Stimulated activated CD4-positive, alpha-beta T cell treated with anti-CD3 and anti-CD28 coated beads, Interleukin-2, amount 100 ng/mL, for 48 hours (primary cell): ENCODE results near the gene KIF1C.

Experiments used
- DNase-seq, 2 donors: peaks; one replicate each; pipeline ENCODE4 v3.0.0-alpha.2; 2020

KIF1C gene

DNA sequence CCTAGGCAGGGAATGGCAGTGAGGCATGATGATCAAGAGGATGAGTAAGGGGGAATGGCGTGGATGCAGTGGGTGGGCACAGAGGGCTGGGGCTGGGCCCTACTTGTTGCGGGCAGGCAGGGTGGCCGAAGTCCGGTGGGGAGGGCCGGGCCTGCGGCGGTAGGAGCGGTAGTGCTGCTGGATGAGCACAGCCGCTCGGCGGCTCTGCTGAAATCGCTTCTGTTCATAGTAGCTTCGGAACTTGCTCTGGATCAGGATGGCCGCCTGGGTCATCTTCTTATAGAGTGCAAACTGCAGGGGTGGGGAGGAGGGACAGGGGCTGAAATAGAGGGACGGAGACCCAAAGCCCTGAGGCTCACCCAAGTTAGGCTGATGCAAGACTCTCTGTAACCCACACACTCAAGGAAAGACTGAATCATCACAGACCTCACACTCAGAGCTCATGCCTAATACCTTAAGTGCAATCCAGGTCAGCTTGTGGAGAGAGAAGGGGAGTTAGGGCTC lies 28.7 kb upstream of the KIF1C start:
- DNase-seq, result peak; percentile 46 to 52

DNA sequence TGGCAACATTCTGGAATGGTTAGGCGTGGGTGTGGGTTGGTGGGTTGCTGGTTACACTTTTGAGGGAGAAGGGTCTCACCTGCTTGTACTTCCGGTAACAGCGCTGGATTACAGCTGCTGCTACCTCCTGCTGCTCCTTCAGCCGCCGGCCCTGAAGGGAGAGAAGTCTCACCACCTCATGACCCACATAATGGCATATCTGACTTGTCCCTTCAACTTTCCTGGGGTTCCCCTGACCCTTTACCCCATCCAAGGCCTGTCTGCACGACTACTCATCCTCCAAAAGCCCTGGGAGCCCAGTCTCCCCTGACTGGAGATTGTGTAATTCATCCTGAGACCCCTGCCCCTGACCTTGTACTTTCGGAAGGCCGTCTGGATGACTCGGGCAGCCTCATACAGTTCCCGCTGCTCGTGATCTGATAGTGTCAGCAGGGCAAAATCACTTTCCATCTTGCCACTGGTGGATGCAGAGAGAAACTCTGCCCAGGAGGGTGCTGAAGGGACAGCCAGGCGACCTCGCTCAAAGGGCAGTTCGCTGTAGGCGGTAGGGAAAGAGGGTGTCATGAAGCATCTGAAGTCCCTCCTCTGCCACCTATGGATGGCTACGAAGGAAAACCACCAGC lies 28.1 kb upstream of the KIF1C start:
- DNase-seq, result peak in 1 of 2 donors; percentile 36

DNA sequence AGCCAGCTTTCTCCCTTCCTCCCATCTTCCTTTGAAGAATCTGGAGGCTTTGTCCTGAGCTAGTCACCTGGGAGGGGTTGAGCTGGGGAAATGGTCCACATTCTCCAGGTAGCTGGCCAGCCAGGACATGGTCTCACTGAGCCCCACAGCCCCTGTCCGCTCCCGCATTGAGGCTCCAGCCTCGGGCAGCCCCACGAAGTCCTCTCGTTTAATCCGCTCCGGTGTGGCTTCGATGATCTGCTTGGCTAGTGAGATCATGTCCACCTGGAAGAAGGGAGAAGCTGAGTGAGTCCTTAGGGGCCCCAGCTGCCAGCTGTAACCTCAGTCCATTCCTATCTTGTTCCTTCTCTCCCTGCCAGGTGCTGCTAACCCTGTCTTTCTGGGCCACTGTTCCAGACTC lies 27.5 kb upstream of the KIF1C start:
- no peak for DNase-seq

DNA sequence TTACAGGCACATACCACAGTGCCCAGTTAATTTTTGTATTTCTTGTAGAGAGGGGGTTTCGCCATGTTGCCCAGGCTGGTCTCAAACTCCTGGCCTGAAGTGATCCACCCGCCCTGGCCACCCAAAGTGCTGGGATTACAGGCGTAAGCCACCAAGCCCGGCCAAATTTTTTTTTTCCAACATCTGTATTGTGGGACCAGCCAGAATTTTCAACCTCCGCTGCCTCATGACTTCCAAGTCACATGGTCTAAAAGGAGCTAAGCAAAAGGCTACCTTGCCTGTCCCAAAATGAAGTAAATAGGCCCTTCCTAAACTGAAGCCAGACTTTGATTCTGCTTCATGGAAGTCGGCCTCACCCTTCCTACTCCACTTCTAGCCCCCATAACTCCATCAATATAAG lies 25.9 kb upstream of the KIF1C start:
- DNase-seq, result no peak

DNA sequence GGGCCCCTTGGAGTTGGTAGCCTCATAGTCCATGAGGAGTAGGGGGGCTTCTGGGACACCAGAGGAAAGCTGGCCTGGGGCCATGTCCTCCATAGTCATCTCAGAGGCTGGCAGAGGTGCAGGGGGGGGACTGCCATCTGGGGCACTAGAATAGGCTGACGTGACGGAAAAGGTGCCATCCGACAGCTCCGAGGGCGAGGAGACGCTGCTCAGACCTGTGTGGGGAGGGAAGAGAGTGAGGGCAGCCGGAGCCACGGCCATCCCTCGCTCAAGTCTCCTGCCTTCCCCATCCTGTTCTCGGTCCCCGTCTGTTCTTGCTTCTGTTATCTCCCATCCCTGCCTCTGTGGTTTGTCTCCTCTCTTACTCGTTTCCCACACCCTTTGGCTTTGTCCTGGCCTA lies 25.4 kb upstream of the KIF1C start:
- DNase-seq, result no peak

DNA sequence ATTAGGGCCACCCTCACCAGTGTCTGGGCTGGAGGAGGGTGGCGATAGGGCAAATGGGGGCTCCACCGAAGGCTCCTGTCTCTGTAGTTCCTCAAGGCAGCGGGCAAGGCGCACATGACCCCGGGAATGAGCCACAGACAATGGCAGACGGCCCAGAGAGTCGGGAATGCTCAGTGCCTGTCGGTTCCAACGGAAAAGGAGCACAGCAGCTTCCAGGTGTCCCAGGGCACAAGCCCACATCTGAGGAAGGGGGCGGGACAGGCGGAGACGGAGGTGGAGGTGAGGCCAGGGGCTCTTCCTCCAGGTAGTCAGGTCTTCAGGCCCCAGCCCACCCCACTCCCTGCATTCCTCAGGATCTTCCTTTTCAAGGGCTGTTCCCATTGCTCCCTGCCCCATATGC lies 25.0 kb upstream of the KIF1C start:
- no peak for DNase-seq

DNA sequence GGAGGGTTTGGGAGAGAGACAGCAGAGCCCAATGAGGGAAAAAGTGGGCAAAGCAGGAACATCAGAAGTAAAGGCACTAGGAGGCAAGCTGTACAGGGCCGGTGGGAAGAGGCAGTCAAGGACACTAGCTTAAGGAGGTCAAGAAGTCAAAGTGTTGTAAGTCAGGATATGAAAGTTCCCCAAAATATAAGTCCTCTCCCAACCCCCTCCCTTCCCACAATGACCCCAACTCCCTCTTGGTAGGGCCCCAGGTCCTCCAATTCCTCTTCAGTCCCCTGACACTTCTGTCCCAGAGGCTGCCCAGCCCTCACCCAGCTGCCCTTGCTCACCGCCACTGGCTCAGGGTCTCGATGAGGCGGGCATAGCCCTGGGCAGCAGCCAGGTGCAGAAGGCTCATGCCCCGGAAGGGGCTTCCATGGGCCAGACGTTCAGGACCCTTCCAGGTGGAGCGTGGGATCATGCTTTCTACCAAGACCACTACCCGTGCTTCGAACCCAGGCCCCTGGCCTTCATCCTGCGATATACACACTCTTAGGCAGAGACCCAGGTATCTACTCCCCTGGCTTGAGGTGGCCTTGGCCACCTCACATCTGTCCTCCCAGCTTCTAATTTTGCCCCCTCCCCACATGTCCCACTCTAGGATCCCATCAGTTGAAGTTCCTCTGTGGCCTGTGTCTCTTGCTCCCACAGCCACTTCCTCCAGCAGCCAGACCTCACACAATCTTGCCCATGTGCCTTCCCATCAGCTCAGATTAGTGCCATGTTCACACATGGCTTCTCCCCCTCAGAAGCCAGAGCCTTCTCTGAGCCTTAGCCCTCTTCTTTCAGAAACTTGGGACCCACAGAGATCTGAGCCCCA lies 24.3 kb upstream of the KIF1C start:
- no peak for DNase-seq

DNA sequence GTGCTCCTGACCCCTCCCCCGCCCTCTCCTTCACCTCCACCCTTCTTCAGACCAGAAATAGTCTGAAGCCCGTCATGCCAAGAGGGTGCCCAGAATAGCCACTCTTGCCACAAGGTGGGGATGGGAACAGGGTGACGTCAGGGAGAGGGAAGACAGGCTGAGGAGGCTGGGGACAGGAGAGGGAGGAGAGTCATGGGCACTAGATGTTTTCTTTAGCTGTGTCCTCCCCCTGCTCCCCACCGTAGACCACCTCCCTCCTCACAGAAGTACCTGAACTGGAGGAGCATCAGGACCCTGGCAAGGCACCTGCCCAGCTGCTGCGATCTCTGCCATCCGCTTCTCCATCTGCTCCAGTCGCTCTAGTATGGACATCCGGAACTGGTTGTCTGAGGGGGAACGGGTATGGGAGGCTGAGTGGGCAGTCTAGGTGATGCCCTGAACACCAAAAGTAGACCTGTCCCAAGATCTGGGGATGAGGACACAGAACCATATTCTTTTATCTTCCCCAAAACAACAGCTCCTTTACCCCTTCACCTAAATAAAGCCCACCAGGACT lies 23.6 kb upstream of the KIF1C start:
- no peak for DNase-seq

DNA sequence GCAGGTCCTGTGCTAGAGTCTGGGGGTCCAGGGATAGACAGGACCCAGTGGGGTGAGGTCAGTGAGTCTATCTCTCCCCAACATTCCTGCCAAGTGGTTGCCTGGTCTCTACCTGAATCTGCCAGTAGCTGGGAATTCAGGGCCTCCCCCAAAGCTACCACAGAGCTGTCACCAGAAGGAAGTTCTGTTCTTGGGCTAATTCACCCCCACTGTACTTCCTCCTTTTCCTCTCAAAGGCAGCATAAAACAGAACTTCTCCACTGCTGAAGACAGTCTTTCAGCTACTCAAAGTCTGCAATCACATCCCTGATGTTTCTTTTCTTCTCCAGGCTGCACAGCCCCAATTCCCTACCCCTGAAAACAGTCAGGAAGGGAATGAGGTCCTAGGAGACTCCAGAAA lies 19.0 kb upstream of the KIF1C start:
- no peak for DNase-seq

DNA sequence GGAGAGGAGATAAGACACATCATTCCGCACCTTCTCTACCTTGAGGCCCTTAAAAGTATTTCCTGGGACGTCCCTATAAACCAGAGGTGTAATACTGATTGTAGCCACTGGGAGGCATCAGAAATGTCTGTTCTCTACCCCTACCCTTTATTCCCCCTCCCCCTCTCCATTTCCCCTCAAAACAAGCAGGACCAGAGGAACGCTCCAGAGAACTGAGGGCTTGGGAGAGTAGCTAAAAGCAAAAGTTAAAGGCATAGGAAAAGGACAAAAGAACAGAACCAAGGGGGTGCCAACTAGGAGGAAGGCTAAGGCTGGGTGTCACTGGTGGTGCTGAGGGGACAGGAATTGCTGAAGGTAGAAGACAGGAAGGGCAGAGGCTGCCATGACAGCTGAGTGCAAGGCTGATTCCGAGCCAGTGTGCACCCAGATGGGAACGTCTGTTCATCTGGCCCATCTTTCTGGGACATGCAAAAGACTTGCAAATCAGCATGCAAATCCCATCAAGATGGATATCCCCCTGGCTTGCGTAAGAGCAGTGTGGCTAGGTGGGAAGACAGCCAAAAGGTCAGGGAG lies 17.0 kb upstream of the KIF1C start:
- DNase-seq, result peak; percentile 52 to 53

DNA sequence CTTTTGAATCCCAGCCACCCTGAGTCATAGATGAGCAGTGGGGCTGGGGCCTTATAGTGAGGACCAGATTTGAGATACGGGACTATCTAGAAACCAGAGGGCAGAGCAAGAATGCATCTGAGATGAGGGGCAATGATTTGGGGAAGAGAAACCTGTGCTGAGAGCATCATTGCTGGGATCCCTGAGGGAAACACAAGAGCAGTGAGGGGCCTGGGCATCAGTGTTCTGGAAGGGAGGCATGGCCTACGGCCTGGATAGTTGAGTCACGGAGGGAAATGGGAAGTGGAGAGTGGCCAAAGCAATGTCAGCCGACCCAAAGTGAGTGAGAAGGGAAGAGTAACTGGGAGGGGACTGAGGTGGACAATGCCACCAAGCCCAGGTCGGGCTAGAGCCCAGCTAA lies 15.4 kb upstream of the KIF1C start:
- DNase-seq, result no peak

DNA sequence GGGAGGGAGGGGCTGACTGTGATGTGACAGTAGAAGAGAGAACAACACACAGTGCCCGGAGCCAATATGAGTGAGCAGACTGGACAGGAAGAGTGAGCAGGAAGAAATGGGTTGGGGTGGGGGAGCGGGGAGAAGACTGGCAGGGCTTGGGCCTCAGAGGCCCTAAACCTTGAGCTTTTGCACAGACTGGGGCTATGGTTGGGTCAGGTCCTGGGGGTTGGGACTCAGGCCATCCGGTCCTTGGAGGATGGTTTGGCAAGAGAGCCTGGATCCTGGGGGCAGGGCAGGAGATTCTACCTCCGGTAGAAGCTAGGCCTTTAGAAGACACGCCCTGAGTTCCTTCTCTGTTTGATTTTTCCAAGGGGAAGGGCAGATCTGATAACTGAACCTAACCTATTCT lies 11.3 kb upstream of the KIF1C start:
- DNase-seq, result no peak

DNA sequence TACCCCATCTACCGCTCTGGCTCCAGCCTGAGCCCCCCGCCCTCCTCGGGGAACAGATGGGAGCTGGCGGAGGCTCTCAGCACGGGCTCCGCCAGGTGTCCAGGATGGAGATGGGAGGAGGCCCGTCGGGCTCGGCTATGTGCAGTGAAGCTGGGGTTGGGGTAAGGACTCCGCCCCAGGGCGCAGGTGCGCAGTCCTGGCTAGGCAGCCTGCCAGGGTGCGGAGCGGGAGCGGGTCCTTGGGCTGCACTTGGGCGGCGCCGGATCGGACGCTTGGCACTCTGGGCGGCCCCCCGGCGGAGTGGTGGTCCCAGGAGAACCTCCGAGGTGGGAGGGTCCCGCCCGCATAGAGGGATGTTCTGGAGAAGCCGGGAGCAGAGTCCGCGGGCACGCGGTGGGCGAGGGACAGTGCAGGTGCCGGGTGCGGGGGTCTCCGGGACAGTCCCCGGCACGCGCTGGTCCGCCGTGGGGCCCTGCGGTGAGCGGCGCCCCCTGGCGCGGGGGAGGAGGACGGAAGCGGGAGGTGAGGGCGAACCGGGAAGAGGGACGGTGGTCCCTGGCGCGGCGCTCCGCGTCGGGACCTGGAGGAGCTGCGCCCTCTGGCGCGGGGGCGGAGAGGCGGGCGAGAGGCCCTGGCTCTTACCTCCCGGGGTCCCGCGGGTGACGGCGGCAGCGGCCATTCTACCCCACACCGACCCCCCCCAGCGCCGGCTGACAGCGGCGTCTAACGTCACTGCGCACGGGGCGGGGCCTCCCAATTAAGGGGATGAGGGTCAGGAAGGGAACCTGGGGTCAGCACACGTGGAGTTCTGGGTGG lies 10.6 kb upstream of the KIF1C start, which contains the start of gene CAMTA2:
CAMTA2 (minus strand) TSS at position 725 of the 816 bp plus-strand sequence. CDS start 1,453 bp downstream, outside the sequence.
- DNase-seq, result peak; percentile 82 to 83

DNA sequence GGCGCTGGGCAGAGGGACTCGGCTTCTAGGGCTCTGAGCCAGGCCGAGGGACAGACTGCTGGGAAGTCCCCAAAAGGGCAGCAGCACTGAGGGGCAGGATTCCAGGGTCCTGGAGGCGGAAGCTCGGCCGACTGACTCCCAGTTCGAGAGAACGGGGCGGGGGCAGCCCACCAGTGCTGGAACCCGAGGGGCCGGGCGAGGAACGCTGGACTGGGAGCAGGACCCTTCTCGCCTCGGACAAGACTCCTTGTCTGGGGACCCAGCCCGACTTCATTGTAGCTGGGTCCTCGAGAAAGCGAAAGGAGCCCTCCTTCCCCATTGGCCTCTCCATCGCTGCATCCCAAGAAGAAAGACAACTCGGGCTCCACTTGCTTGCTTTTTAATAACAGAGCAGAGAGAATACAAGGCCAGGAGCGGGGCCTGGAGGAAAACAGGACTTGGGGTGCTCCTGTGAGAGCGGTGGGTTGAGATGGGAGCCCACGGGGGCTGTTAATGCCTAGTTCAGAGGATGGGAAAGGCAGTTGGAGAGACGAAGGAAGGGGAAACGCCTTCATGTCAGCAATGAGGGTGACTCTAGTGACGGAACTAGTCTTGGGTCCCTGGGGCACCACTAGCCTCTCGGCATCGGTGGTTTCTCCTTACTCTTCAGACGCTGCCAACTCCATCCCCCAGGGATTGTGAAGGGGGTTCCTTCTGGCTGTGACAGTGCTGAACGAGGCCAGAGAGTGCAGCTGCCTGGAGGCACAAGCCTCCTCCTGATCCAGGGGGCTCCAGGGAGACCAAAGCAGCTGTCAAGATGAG lies 9.8 kb upstream of the KIF1C start:
- no peak for DNase-seq

DNA sequence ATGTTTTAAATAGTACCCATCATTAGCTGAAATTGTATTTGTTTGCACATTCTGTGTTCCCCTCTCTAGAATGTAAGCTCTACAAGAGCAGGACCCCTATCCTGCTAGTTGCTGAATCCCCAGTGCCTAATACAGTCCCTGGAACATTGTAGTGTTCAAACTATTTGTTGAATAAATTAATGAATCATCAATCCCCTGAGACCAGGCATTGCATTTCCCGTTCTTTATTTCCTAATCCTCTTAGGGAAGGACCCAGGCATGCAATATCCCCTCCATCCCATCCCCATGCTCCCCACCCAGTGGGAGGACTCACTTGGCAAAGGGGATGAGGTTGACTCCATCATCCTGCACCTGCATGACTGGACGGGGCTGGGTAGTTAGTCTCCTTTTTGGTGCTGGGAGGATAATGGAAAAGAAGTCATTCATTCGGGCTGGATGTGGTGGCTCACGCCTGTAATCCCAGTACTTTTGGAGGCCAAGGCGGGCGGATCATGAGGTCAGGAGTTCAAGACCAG lies 3.6 kb upstream of the KIF1C start:
- DNase-seq, result no peak

DNA sequence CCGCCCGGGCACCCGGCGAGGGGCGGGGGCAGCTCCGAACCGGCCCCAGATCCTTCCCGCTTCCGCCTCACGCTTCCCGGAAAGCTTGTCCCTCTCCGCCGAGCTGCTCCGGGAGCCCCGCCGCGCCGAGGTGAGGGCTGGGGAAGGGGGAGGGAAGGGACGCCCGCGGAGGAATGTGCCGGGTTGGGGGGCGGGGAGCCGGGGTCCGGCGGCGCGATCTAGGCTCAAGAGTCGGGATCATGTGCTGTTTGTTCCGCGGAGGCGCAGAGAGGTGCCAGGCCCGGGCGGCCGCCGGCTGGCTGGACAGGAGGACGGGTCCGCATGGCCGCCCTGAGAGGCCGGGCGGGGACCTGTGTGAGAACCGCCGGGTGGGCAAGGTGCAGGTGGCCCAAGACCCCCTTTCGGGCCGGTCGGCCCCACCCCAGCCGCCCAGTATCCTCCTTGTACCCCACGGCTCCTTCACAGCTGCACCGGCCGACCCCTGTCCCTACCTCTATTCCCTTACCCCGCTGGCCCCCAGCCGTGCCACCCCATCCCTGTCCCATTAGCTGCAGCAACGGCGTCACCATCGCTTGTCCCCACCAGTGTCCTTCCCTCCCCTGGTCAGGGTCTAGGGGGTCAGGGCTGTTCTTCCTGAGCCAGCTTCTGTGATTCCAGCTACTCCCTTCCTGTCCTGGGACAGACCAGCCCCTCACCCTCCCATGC lies 429 bp downstream of the KIF1C start:
- DNase-seq, result no peak

DNA sequence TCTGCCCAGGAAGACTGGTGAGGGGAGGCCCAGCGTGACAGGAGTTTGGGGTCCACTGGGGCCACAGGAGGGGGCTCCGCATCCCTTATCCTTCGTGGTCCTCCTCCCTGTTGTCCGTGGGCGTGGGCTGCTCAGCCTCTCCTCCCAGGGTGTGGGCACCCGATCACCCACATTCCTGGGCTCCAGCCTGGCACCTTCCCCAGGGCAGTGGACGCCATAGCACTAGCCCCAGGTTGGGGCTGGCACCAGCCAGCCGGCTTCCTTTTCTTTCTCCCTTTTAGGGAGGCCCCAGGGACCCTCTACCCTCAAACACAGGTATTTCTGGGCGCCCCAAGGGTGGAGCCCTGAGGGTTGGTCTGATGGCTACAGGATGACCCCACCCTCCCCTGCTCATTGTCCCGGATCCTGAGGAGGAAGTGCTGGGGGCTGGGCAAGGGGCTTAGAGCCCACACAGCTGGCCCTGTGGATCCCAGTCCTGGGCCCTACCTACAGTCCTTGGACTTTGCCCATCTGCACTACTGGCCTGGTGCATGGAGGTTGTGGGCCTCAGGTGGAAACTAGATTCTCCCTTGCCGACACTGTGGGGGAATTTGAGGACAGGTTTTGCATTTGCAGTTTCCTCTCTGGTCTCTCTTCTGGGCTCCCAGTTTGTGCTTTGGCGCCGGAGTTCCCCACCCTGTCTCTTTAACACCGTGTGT lies 1.1 kb downstream of the KIF1C start:
- no peak for DNase-seq

DNA sequence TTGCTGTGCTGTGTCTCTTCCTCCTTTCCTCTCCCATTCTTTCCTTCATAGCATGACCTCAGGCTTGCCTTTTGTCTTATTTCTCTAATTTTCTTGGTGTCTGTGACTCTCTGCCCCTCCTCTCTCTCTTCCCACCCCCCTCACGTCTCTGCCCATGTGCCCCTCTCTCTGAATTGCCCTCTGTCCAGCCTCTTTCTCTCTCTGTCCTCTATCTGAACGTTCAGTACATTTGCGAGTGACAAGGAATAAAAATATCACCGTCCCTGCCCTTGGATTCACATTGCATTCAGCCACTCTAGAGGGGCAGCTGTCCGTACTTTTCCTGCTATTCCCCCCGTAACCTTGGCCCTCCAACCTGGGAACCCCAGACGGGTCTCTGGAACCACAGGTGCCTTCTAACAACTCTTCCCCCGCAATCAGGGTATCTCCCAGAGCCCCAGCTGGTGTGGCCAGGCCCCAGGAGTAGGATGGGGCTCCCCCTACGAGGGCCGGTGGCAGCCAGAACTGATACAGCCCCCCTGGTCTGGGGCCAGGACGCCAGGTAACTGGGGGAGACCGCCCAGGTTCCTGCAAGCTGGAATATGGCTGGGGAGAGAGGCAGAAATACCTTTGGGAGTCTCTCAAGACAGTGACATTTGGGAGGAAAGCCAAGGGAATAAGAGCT lies 1.8 kb downstream of the KIF1C start:
- no peak for DNase-seq

DNA sequence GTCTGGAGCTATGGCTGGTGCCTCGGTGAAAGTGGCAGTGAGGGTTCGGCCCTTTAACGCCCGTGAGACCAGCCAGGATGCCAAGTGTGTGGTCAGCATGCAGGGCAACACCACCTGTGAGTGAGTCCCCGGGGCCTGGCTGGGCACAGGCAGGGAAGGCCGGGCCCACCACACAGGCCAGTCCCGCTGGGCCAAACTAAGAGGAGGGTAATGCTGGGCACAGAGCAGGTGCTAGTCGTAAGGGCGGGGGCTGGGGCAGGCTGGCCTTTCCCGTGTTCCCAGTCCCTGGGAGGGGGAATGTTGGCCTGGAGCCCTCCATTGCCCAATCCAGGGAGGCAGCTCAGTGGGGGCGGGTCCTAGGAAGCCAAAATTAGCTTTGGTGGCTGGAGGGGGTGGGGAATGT lies 2.5 kb downstream of the KIF1C start:
- no peak for DNase-seq
